Kidney (tissue), 14 donors: ENCODE data around the gene CYB561. TPM values are rescaled to one million over a fixed set of nuclear protein-coding genes. Genes with fewer than 3 reads are reported as not detected.
A peak's percentile ranks its signal among the peaks of the same experiment; 100 is the strongest.

Experiments
- DNase-seq, 5 donors: peaks; one replicate each; pipeline ENCODE4 v3.0.0-alpha.2; 2013 to 2020
- FAIRE-seq: peaks from 2 replicates; lab custom pipeline; 2012; peaks lifted over from hg19 to GRCh38; lab: Jason Lieb, UNC
- H3K27ac ChIP-seq, 2 donors: one replicate each; pipeline ENCODE4 v1.7.0; 2013; ENCODE audit warnings: low read depth in 2 of 2, low read length in 2 of 2, inconsistent platforms in 1 of 2
- H3K27me3 ChIP-seq: one replicate; pipeline ENCODE4 v1.7.1; 2013; ENCODE audit warnings: low read length, inconsistent platforms; ENCODE audit not compliant: control insufficient read depth, insufficient read depth
- H3K36me3 ChIP-seq, 3 donors: one replicate each; pipeline versions ENCODE4 v1.7.0 to v1.7.1; 2013; ENCODE audit warnings: low read length in 3 of 3, control low read depth in 1 of 3, inconsistent platforms in 1 of 3; ENCODE audit not compliant: insufficient read depth in 3 of 3, control insufficient read depth in 2 of 3
- H3K4me1 ChIP-seq, 3 donors: one replicate each; pipeline versions ENCODE4 v1.7.0 to v1.7.1; 2013; ENCODE audit warnings: low read length in 3 of 3, inconsistent platforms in 1 of 3, low read depth in 1 of 3; ENCODE audit not compliant: control insufficient read depth in 2 of 3, insufficient read depth in 2 of 3
- H3K4me3 ChIP-seq, 3 donors: one replicate each; pipeline versions ENCODE4 v1.7.0 to v1.8.1; 2013; ENCODE audit warnings: low read length in 3 of 3, control low read depth in 1 of 3, inconsistent platforms in 1 of 3
- H3K9ac ChIP-seq, 3 donors: one replicate each; pipeline versions ENCODE4 v1.7.0 to v1.7.1; 2013; ENCODE audit warnings: low read length in 3 of 3, control low read depth in 1 of 3, inconsistent platforms in 1 of 3
- H3K9me3 ChIP-seq, 3 donors: one replicate each; pipeline versions ENCODE4 v1.7.0 to v1.7.1; 2013; ENCODE audit warnings: low read length in 3 of 3, control low read depth in 1 of 3, inconsistent platforms in 1 of 3; ENCODE audit not compliant: control insufficient read depth in 2 of 3, insufficient read depth in 1 of 3
- intact Hi-C: fragments of 100-400 bp; cut with DNase I; formaldehyde crosslinking; loops from one replicate; pipeline ENCODE4 v1.11.1; 2022
- polyA plus RNA-seq: library from polyadenylated mRNA; stranded (reverse); fragments of 350-450 nt; fragmentation: Illumina TruSeq; extraction: RNeasy Lipid Tissue Mini Kit (QIAGEN cat#74804); gene quantifications from one replicate; pipeline ENCODE4 v1.2.3, GENCODE V29; 2014; ENCODE audit warnings: low read depth, low replicate concordance; ENCODE audit not compliant: insufficient read depth
- total RNA-seq: library from RNA; stranded (reverse); fragmentation: NEBNext Ultra II Directional; extraction: Animal tissue kit (Norgen Biotek cat#: 25700); gene quantifications from one replicate; pipeline ENCODE4 v1.2.1, GENCODE V29; 2021
- TF ChIP-seq, protein P1 (sequence below): IDR thresholded peaks from 3 replicates; pipeline ENCODE4 v1.5.1; 2012; ENCODE audit warnings: mild to moderate bottlenecking, moderate library complexity, borderline replicate concordance; ENCODE audit not compliant: insufficient read depth; ENCODE audit errors: extremely low read depth
- donor health status: control.
- donor health status: control.
- donor health status: control.
- donor health status: control.
- donor health status: control.
- donor health status: DM: yes; HTN: yes; CAD: no.
- donor health status: Normal renal cell carcinoma (clear cell type).

Gene CYB561
- total and polyA plus RNA-seq, 2 donors from 2014 or later: 38.4 to 51.1 TPM

DNA sequence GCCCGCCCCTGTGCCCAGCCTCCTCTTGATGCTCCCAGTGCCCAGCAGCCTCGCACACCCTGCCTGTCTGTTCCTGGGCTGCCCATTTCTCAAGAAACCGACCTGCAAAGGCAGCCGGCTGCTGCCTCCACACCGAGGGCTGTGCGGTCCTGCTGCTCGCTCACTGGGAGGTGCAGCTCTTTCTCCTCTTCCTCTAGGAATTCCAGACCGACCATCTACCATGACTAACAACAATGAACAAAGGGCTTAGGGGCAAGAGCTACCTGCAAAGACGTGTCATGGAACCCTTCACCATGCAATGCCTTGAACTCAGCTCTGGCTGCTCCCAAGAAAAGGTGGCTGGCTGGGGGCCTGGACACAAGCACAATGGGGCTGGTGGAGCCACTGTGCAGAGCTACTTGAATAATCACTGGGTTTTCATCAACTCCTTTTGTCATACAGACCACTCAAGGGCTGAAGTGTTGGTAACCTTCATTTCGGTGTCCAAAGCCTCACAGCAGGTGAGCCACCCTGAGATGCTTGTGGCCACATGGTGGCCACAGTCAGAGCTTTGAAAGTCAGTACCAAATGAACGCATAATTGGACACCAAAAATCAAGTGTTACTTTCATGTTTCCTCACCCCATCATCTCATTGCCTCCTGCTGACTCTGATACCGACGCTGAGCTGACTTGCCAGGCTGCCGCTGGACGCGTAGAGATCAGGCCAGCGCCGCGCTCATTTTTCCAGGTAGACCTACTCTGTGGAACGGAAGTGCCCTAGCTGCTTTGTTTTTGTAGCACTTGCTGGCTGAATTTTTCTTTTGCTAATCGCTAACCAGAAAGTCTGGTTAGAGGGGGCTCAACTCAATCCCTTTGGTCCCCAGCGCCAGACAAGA lies 19.8 kb downstream of the CYB561 start:
- no peak overlapping the region for H3K27ac ChIP-seq
- H3K9me3 ChIP-seq: no peaks in the 10 kb centered on the region
- H3K9ac ChIP-seq: no peak overlapping the region
- no peaks in the 10 kb centered on the region for H3K36me3 ChIP-seq
- DNase-seq (peak in 1 of 5 donors; percentile 63), FAIRE-seq (no peak)
- H3K4me3 ChIP-seq: no peak overlapping the region
- intact Hi-C loops: loop anchor here (5.0 kb wide), 1 partner anchor 181 kb away; no protein-coding TSS in a partner anchor
- no peaks in the 10 kb centered on the region for H3K27me3 ChIP-seq
- TF ChIP-seq, protein P1, sequence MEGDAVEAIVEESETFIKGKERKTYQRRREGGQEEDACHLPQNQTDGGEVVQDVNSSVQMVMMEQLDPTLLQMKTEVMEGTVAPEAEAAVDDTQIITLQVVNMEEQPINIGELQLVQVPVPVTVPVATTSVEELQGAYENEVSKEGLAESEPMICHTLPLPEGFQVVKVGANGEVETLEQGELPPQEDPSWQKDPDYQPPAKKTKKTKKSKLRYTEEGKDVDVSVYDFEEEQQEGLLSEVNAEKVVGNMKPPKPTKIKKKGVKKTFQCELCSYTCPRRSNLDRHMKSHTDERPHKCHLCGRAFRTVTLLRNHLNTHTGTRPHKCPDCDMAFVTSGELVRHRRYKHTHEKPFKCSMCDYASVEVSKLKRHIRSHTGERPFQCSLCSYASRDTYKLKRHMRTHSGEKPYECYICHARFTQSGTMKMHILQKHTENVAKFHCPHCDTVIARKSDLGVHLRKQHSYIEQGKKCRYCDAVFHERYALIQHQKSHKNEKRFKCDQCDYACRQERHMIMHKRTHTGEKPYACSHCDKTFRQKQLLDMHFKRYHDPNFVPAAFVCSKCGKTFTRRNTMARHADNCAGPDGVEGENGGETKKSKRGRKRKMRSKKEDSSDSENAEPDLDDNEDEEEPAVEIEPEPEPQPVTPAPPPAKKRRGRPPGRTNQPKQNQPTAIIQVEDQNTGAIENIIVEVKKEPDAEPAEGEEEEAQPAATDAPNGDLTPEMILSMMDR: no peak
- H3K4me1 ChIP-seq: no peaks in the 10 kb centered on the region

DNA sequence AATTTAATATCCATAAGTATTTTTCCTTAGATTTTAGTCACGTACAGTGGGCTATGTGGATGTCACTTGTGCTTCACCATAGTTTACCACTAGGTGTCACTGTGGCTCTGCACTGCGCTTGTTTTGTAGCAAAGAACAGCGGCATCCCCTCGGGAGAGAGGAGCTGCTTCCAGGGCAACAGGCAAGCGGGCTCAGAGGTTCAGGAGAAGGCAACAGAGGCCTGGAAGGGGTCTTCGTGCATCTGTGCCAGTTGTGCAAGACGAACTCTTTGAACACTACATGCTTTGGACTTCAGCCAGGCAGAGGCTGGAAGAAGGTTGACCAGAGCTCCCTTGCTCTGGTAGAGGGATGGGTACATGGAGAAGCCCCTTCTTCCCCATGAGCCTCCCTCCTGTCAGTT lies 20.6 kb downstream of the CYB561 start:
- Histone ChIP-seq H3K4me1 (no peaks in the 10 kb centered on the region), H3K27ac (no peak overlapping the region), H3K36me3 (no peaks in the 10 kb centered on the region), H3K9ac (no peak overlapping the region), H3K27me3 (no peaks in the 10 kb centered on the region), H3K9me3 (no peaks in the 10 kb centered on the region), H3K4me3 (no peak overlapping the region)
- TF ChIP-seq, protein P1: peak; percentile 97
- FAIRE-seq: no peak
- peak; percentile 80 to 92 (median 88) for DNase-seq
- intact Hi-C loops: loop anchor here (5.0 kb wide), 1 partner anchor 182 kb away; no protein-coding TSS in a partner anchor

DNA sequence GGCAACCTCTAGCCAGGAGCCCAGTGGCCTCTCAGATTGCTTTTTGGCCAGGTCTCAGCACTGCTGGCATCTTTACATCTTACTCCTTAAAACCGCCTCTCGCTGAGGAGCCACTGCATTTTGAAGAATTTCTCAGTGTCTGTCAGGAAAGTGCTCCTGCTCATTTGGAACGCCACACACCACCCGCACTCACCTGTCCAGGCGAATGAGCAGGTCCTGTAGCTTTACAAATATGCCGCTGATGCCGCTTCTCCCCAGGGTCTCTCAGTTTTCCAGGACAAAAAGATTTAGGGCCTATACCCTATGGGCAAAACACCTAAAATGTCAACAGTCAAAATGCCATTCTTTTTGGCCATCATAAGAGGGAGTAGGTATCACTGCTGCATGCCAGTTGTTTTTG lies 22.1 kb downstream of the CYB561 start:
- no peak overlapping the region for H3K4me3 ChIP-seq
- no peaks in the 10 kb centered on the region for H3K9me3 ChIP-seq
- H3K27me3 ChIP-seq: no peaks in the 10 kb centered on the region
- no peak for DNase-seq
- intact Hi-C loops: loop anchor here (5.0 kb wide), 1 partner anchor 193 kb away; no protein-coding TSS in a partner anchor
- no peak overlapping the region for H3K27ac ChIP-seq
- TF ChIP-seq, protein P1: no peak
- FAIRE-seq: no peak
- no peak overlapping the region for H3K9ac ChIP-seq
- H3K4me1 ChIP-seq: no peaks in the 10 kb centered on the region
- peaks cover 0 to under 1% (median 0%) of the 10 kb centered on the region in 3 donors for H3K36me3 ChIP-seq
